GM12878 (cell line): ENCODE measurements around the gene ENOX1. TPM values are rescaled to one million over a fixed set of nuclear protein-coding genes. Genes with fewer than 3 reads are reported as not detected.

Experiments
- ATAC-seq: fragments of 200-7000 bp; cut with Tn5 transposase; 3 replicates; pipeline ENCODE4 v1.9.1; 2020; ENCODE audit warnings: mild to moderate bottlenecking, moderate library complexity
- BruUV-seq: library from RNA; stranded (reverse); fragments of 400-500 nt; replicated peaks from 2 replicates; lab custom pipeline; 2021; lab: Mats Ljungman, UMichigan
- CTCF ChIA-PET: fragments of 300-600 bp; sonication (Branson Sonifier 250); formaldehyde crosslinking; extraction: SDS; loops from one replicate; lab custom pipeline; 2021; ENCODE audit warnings: inconsistent platforms; lab: Yijun Ruan, JAX
- POLR2A ChIA-PET: fragments of 350-600 bp; formaldehyde crosslinking; extraction: SDS; loops from one replicate; lab custom pipeline; 2021; ENCODE audit warnings: inconsistent platforms; lab: Charles Lee
- RAD21 ChIA-PET: fragments of 300-600 bp; sonication (Branson Sonifier 250); formaldehyde crosslinking; loops from one replicate; lab custom pipeline; 2023; ENCODE audit warnings: antibody characterized with exemption; ENCODE audit not compliant: unreplicated experiment; lab: Charles Lee
- SMC1A ChIA-PET: fragments of 300-600 bp; sonication (Branson Sonifier 250); formaldehyde crosslinking; loops from one replicate; lab custom pipeline; 2023; ENCODE audit not compliant: unreplicated experiment, uncharacterized antibody; lab: Charles Lee
- DNase-seq: peaks from one replicate; pipeline ENCODE4 v3.0.0-alpha.2; 2011; ENCODE audit warnings: low read depth, low spot score
- FAIRE-seq: peaks from 3 replicates; lab custom pipeline; 2011; peaks lifted over from hg19 to GRCh38; lab: Jason Lieb, UNC
- H2AFZ ChIP-seq: 2 replicates; pipeline ENCODE4 v1.6.0; 2011; ENCODE audit warnings: low read depth, low read length, control low read depth; ENCODE audit not compliant: control insufficient read depth
- H3K27ac ChIP-seq: 2 replicates; pipeline ENCODE4 v1.5.1; 2011; ENCODE audit warnings: control low read depth; ENCODE audit not compliant: control insufficient read depth, insufficient read depth
- H3K27me3 ChIP-seq, 2 experiments: replicated peaks in 1 of 2; 2 replicates each; pipeline versions ENCODE4 v1.6.0 to v1.6.1; 2011; ENCODE audit warnings: low read length in 1 of 2; ENCODE audit not compliant: control insufficient read depth in 2 of 2, insufficient read depth in 2 of 2
- H3K36me3 ChIP-seq, 2 experiments: 2 replicates each; pipeline ENCODE4 v1.5.1; 2011; ENCODE audit warnings: low read length in 1 of 2; ENCODE audit not compliant: control insufficient read depth in 2 of 2, insufficient read depth in 2 of 2
- H3K4me1 ChIP-seq: 2 replicates; pipeline ENCODE4 v1.6.1; 2011; ENCODE audit warnings: mild to moderate bottlenecking, low read length, moderate library complexity, mixed read lengths; ENCODE audit not compliant: control insufficient read depth, insufficient read depth
- H3K4me2 ChIP-seq: 2 replicates; pipeline ENCODE4 v1.6.0; 2011; ENCODE audit warnings: control low read depth; ENCODE audit not compliant: control insufficient read depth, insufficient read depth
- H3K4me3 ChIP-seq: fragments of 200-600 bp; sonication (generic); 2 replicates; pipeline ENCODE4 v1.5.1; 2016
- H3K79me2 ChIP-seq: 2 replicates; pipeline ENCODE4 v1.6.0; 2011; ENCODE audit warnings: low read length; ENCODE audit not compliant: control insufficient read depth, insufficient read depth
- H3K9ac ChIP-seq: 2 replicates; pipeline ENCODE4 v1.8.0; 2011; ENCODE audit warnings: low read length, control low read depth, mixed read lengths; ENCODE audit not compliant: control insufficient read depth, insufficient read depth
- H3K9me3 ChIP-seq: replicated peaks from 3 replicates; pipeline ENCODE4 v1.5.1; 2011; ENCODE audit warnings: mild to moderate bottlenecking, low read length; ENCODE audit not compliant: control insufficient read depth, insufficient read depth
- H4K20me1 ChIP-seq: 2 replicates; pipeline ENCODE4 v1.6.0; 2011; ENCODE audit not compliant: control insufficient read depth, insufficient read depth
- POU2F2 ChIP-seq: IDR thresholded peaks from 3 replicates; pipeline ENCODE4 v1.6.1; 2011; ENCODE audit warnings: low read depth, mild to moderate bottlenecking, low read length, borderline replicate concordance
- SMC3 ChIP-seq: IDR thresholded peaks from 2 replicates; pipeline ENCODE4 v1.6.1; 2011; ENCODE audit warnings: low read length, improper control_type of control experiment, borderline replicate concordance
- TCF7 ChIP-seq: IDR thresholded peaks from 2 replicates; pipeline ENCODE4 v1.6.1; 2014; ENCODE audit warnings: antibody characterized with exemption, borderline replicate concordance
- ZNF384 ChIP-seq: IDR thresholded peaks from 2 replicates; pipeline ENCODE4 v1.6.1; 2012; ENCODE audit warnings: low read depth, mild to moderate bottlenecking, low read length, improper control_type of control experiment, borderline replicate concordance
- ZNF622 ChIP-seq: fragments of 450-650 bp; IDR thresholded peaks from 2 replicates; pipeline ENCODE4 v1.6.1; 2017; ENCODE audit warnings: mild to moderate bottlenecking, inconsistent platforms
- WGBS: methylation state at CpG from one replicate; pipeline ENCODE4 v1.1.6; 2016; ENCODE audit warnings: low lambda C conversion rate; ENCODE audit not compliant: insufficient replicate concordance, insufficient coverage; ENCODE audit errors: missing lambda C conversion rate; 5-methylcytosine and 5-hydroxymethylcytosine counted together
- in situ Hi-C: fragments of 300-500 bp; cut with MboI; formaldehyde crosslinking; loops from 9 replicates; pipeline ENCODE4 v1.14.3; 2018; ENCODE audit warnings: mixed read lengths
- intact Hi-C: fragments of 100-400 bp; cut with micrococcal nuclease; formaldehyde crosslinking; loops from one replicate; pipeline ENCODE4 v1.14.2; 2022; ENCODE audit not compliant: unreplicated experiment
- polyA plus RNA-seq, 11 experiments: library from polyadenylated mRNA; depleted of rRNA in 4 of 11; unstranded in 6 of 11; stranded (reverse) in 5 of 11; fragments of >200 nt; fragmentation: Nextera tagmentation in 4 of 11; fragmentation: Illumina TruSeq in 1 of 11; extraction: Ambion mirVana in 4 of 11; extraction: Trizol in 1 of 11; gene quantifications; 1 replicate in 1 of 11; 2 replicates in 10 of 11; pipeline versions ENCODE4 v1.2.1 to v1.2.3, GENCODE V29; 2011 to 2016; ENCODE audit warnings: inconsistent platforms in 2 of 11, missing spikeins in 2 of 11, low read depth in 1 of 11
- total RNA-seq, 4 experiments: library from RNA; depleted of rRNA in 3 of 4; stranded (reverse); fragments of >200 nt in 3 of 4; fragmentation: Illumina TruSeq in 1 of 4; extraction: Trizol in 1 of 4; gene quantifications; 2 replicates each; pipeline versions ENCODE4 v1.2.1 to v1.2.3, GENCODE V29; 2013 to 2021
- TF ChIP-seq, protein P1 (sequence below): IDR thresholded peaks from 2 replicates; pipeline ENCODE4 v1.6.1; 2012; ENCODE audit warnings: low read depth, low read length, improper control_type of control experiment
- TF ChIP-seq, protein P2 (sequence below): IDR thresholded peaks from 2 replicates; pipeline ENCODE4 v1.6.1; 2012; ENCODE audit warnings: improper control_type of control experiment, low read depth, low read length; ENCODE audit not compliant: insufficient replicate concordance

The ENOX1 gene
- total and polyA plus RNA-seq, 10 of the 15 experiments (the other 5 are each of a cell fraction or from before 2014, with no cell fraction given) = 0.11 to 0.26 (median 0.15) TPM

DNA sequence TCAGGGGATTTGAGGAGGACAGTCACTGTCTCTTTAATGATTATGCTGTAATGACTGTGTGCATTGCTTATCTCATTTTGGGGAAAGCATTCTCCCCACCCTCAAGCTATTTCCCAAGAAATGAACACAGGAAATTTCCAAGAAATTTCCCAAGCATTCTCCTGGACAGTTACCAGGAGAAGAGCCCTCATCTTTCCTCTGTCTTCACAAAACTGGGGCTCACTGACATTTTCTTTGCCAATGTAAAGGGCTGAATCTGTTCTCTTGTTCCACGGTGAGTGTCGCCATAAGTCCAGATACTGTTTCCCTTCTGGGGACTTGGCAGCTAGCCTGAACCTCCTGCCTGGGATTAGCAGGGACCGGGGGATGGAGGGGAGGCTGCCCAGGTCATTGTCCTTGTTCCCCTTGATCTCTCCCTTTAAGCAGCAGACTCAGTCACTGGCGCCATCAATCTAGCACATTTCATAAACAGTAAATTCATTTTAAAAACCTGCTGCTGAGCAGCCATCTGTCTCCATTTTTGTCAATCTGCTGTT lies 590.6 kb downstream of the ENOX1 start:
- 59% methylated on average over 4 of the region's 4 CpGs for WGBS
- intact Hi-C loops = loop anchor here (10.0 kb wide), 1 partner anchor 609 kb away; no protein-coding TSS in a partner anchor
- SMC1A ChIA-PET = interaction anchor here (0.7 to 4.6 kb wide), 2 partner anchors 44 to 607 kb away, joined by 3 to 13 read pairs; no protein-coding TSS in a partner anchor

More for the DNA sequence above, 590.6 kb downstream of the ENOX1 start:
- Histone ChIP-seq H3K4me2 (no peak overlapping the region), H3K79me2 (no peaks in the 10 kb centered on the region), H3K4me3 (no peak overlapping the region), H3K9me3 (no peaks in the 10 kb centered on the region), H3K9ac (no peak overlapping the region), H3K27me3 (no peaks in the 10 kb centered on the region), H3K4me1 (no peaks in the 10 kb centered on the region), H3K27ac (no peak overlapping the region), H4K20me1 (no peaks in the 10 kb centered on the region), H2AFZ (no peak overlapping the region), H3K36me3 (no peaks in the 10 kb centered on the region)
- no TSS peak for BruUV-seq
- CTCF ChIA-PET = interaction anchor here (0.7 to 1.3 kb wide), 3 partner anchors 8 to 227 kb away, joined by 3 read pairs; no protein-coding TSS in a partner anchor
- DNase-seq = no peak
- in situ Hi-C loops = no loop called here
- FAIRE-seq = no peak
- no peak for ATAC-seq
- POLR2A ChIA-PET = no interaction called here
- RAD21 ChIA-PET = interaction anchor here (1.1 kb wide), 1 partner anchor 8 kb away, joined by 3 read pairs; no protein-coding TSS in a partner anchor
- TF ChIP-seq SMC3 (no peak), ZNF384 (no peak), ZNF622 (no peak), POU2F2 (no peak), TCF7 (no peak)
- TF ChIP-seq, protein P1, sequence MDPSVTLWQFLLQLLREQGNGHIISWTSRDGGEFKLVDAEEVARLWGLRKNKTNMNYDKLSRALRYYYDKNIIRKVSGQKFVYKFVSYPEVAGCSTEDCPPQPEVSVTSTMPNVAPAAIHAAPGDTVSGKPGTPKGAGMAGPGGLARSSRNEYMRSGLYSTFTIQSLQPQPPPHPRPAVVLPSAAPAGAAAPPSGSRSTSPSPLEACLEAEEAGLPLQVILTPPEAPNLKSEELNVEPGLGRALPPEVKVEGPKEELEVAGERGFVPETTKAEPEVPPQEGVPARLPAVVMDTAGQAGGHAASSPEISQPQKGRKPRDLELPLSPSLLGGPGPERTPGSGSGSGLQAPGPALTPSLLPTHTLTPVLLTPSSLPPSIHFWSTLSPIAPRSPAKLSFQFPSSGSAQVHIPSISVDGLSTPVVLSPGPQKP = no peak
- TF ChIP-seq, protein P2, sequence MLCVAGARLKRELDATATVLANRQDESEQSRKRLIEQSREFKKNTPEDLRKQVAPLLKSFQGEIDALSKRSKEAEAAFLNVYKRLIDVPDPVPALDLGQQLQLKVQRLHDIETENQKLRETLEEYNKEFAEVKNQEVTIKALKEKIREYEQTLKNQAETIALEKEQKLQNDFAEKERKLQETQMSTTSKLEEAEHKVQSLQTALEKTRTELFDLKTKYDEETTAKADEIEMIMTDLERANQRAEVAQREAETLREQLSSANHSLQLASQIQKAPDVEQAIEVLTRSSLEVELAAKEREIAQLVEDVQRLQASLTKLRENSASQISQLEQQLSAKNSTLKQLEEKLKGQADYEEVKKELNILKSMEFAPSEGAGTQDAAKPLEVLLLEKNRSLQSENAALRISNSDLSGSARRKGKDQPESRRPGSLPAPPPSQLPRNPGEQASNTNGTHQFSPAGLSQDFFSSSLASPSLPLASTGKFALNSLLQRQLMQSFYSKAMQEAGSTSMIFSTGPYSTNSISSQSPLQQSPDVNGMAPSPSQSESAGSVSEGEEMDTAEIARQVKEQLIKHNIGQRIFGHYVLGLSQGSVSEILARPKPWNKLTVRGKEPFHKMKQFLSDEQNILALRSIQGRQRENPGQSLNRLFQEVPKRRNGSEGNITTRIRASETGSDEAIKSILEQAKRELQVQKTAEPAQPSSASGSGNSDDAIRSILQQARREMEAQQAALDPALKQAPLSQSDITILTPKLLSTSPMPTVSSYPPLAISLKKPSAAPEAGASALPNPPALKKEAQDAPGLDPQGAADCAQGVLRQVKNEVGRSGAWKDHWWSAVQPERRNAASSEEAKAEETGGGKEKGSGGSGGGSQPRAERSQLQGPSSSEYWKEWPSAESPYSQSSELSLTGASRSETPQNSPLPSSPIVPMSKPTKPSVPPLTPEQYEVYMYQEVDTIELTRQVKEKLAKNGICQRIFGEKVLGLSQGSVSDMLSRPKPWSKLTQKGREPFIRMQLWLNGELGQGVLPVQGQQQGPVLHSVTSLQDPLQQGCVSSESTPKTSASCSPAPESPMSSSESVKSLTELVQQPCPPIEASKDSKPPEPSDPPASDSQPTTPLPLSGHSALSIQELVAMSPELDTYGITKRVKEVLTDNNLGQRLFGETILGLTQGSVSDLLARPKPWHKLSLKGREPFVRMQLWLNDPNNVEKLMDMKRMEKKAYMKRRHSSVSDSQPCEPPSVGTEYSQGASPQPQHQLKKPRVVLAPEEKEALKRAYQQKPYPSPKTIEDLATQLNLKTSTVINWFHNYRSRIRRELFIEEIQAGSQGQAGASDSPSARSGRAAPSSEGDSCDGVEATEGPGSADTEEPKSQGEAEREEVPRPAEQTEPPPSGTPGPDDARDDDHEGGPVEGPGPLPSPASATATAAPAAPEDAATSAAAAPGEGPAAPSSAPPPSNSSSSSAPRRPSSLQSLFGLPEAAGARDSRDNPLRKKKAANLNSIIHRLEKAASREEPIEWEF = no peak
